MCF 10A (cell line): ENCODE measurements around the gene IARS2. TPM values are rescaled to one million over a fixed set of nuclear protein-coding genes. Genes with fewer than 3 reads are reported as not detected.

Experiments used
- BruUV-seq: library from RNA; stranded (reverse); fragments of 400-500 nt; replicated peaks from 2 replicates; lab custom pipeline; 2021; lab: Mats Ljungman, UMichigan
- CTCF ChIA-PET: fragments of 300-600 bp; sonication (Branson Sonifier 250); formaldehyde crosslinking; extraction: SDS; loops from one replicate; lab custom pipeline; 2021; ENCODE audit warnings: antibody characterized with exemption, inconsistent platforms; lab: Yijun Ruan, JAX
- POLR2A ChIA-PET: fragments of 300-600, 350-650 bp; sonication (Branson Sonifier 250); formaldehyde crosslinking; extraction: SDS; loops from one replicate; lab custom pipeline; 2020; ENCODE audit warnings: antibody characterized with exemption, inconsistent platforms; lab: Yijun Ruan, JAX
- DNase-seq: peaks from one replicate; pipeline ENCODE4 v3.0.0-alpha.2; 2018; ENCODE audit not compliant: unreplicated experiment
- H3K27ac Mint-ChIP-seq: one replicate; pipeline ENCODE4 v1.8.0; 2022; ENCODE audit warnings: mild to moderate bottlenecking, low read depth, mixed read lengths; ENCODE audit not compliant: unreplicated experiment
- H3K27me3 Mint-ChIP-seq: one replicate; pipeline ENCODE4 v1.8.0; 2022; ENCODE audit warnings: mixed read lengths; ENCODE audit not compliant: insufficient read depth, unreplicated experiment
- H3K36me3 Mint-ChIP-seq: one replicate; pipeline ENCODE4 v1.8.0; 2022; ENCODE audit warnings: mild to moderate bottlenecking, moderate library complexity, mixed read lengths; ENCODE audit not compliant: insufficient read depth, unreplicated experiment
- H3K4me1 Mint-ChIP-seq: one replicate; pipeline ENCODE4 v1.8.0; 2022; ENCODE audit warnings: mixed read lengths; ENCODE audit not compliant: insufficient read depth, unreplicated experiment
- H3K4me3 Mint-ChIP-seq: one replicate; pipeline ENCODE4 v1.8.0; 2022; ENCODE audit warnings: mild to moderate bottlenecking, moderate library complexity, mixed read lengths; ENCODE audit not compliant: unreplicated experiment
- H3K9me3 Mint-ChIP-seq: one replicate; pipeline ENCODE4 v1.8.0; 2022; ENCODE audit warnings: mixed read lengths; ENCODE audit not compliant: unreplicated experiment
- CTCF ChIP-seq: fragments of 200-600 bp; IDR thresholded peaks from one replicate; pipeline ENCODE4 v1.8.0; 2022; ENCODE audit warnings: antibody characterized with exemption, mild to moderate bottlenecking; ENCODE audit not compliant: unreplicated experiment
- intact Hi-C: fragments of 100-400 bp; cut with micrococcal nuclease; formaldehyde crosslinking; loops from 2 replicates; pipeline ENCODE4 v1.14.1; 2022
- total RNA-seq: library from RNA; stranded (reverse); gene quantifications from 2 replicates; pipeline ENCODE4 v1.2.3, GENCODE V29; 2022

IARS2 gene
- total RNA-seq, 1 experiment from 2014 or later = 158 TPM

GRCh38 chr1:220182111-220182510 is 88.2 kb downstream of the IARS2 start:
- CTCF ChIA-PET = interaction anchor here (0.6 to 1.2 kb wide), 6 partner anchors 8 to 668 kb away, joined by 3 to 5 read pairs (median 4); no protein-coding TSS in a partner anchor
- DNase-seq = no peak
- intact Hi-C loops = no loop called here
- TF ChIP-seq CTCF = no peak
- BruUV-seq = no TSS peak
- Mint-ChIP-seq H3K27me3 (no peaks in the 10 kb centered on the region), H3K4me1 (no peaks in the 10 kb centered on the region), H3K36me3 (peaks cover 61% of the 10 kb centered on the region), H3K4me3 (no peak overlapping the region), H3K9me3 (no peaks in the 10 kb centered on the region), H3K27ac (no peak overlapping the region)
- POLR2A ChIA-PET = interaction anchor here (0.7 to 1.2 kb wide), 2 partner anchors 11 to 204 kb away, joined by 3 read pairs; no protein-coding TSS in a partner anchor

- intact Hi-C loops = no loop called here
- peaks cover 65% of the 10 kb centered on the region for H3K36me3 Mint-ChIP-seq
- POLR2A ChIA-PET = interaction anchor here (0.7 kb wide), 1 partner anchor 204 kb away, joined by 3 read pairs; no protein-coding TSS in a partner anchor
- CTCF ChIA-PET = interaction anchor here (0.6 to 0.7 kb wide), 4 partner anchors 44 to 668 kb away, joined by 3 to 5 read pairs (median 4); no protein-coding TSS in a partner anchor
- H3K4me3 Mint-ChIP-seq = no peak overlapping the region
- no TSS peak for BruUV-seq
- no peaks in the 10 kb centered on the region for H3K27me3 Mint-ChIP-seq
- no peak for TF ChIP-seq CTCF
- no peak overlapping the region for H3K27ac Mint-ChIP-seq
- no peaks in the 10 kb centered on the region for H3K4me1 Mint-ChIP-seq
- DNase-seq = no peak
- H3K9me3 Mint-ChIP-seq = no peaks in the 10 kb centered on the region
Observed at GRCh38 chr1:220182656-220183055, 88.7 kb downstream of the IARS2 start.

- intact Hi-C loops = no loop called here
- no peaks in the 10 kb centered on the region for H3K27me3 Mint-ChIP-seq
- no peak overlapping the region for H3K27ac Mint-ChIP-seq
- no TSS peak for BruUV-seq
- TF ChIP-seq CTCF = no peak
- no peaks in the 10 kb centered on the region for H3K9me3 Mint-ChIP-seq
- no peak overlapping the region for H3K4me3 Mint-ChIP-seq
- POLR2A ChIA-PET = interaction anchor here (0.6 to 1.3 kb wide), 2 partner anchors 29 to 421 kb away, joined by 3 to 4 read pairs; no protein-coding TSS in a partner anchor
- H3K36me3 Mint-ChIP-seq = peaks cover 75% of the 10 kb centered on the region
- no peaks in the 10 kb centered on the region for H3K4me1 Mint-ChIP-seq
- CTCF ChIA-PET = interaction anchor here (0.6 to 9.6 kb wide), 2 partner anchors 68 to 591 kb away, joined by 3 to 115 read pairs; no protein-coding TSS in a partner anchor
- no peak for DNase-seq
Observed at GRCh38 chr1:220184506-220184905, 90.6 kb downstream of the IARS2 start.

- intact Hi-C loops = no loop called here
- peaks cover 75% of the 10 kb centered on the region for H3K36me3 Mint-ChIP-seq
- DNase-seq = no peak
- peak overlapping the region; percentile 47 for H3K27ac Mint-ChIP-seq
- no peaks in the 10 kb centered on the region for H3K27me3 Mint-ChIP-seq
- POLR2A ChIA-PET = interaction anchor here (1.0 to 1.8 kb wide), 4 partner anchors 10 to 28 kb away, joined by 3 to 8 read pairs (median 4); no protein-coding TSS in a partner anchor
- no peak for TF ChIP-seq CTCF
- no peak overlapping the region for H3K4me3 Mint-ChIP-seq
- no peaks in the 10 kb centered on the region for H3K4me1 Mint-ChIP-seq
- H3K9me3 Mint-ChIP-seq = no peaks in the 10 kb centered on the region
- BruUV-seq = no TSS peak
- CTCF ChIA-PET = interaction anchor here (0.6 to 9.6 kb wide), 18 partner anchors 9 to 637 kb away, joined by 3 to 115 read pairs (median 6); partner anchors contain the start of gene MTARC1
Observed at GRCh38 chr1:220186752-220187151, 92.8 kb downstream of the IARS2 start.
